Mesodermal cell (in vitro differentiated cells): ENCODE data around the gene ST6GALNAC3.

Experiments used
- H3K27ac ChIP-seq: 2 replicates; pipeline ENCODE4 v1.7.0; 2013; ENCODE audit warnings: mild to moderate bottlenecking, low read depth, low read length, moderate library complexity; ENCODE audit not compliant: severe bottlenecking
- H3K36me3 ChIP-seq: 2 replicates; pipeline ENCODE4 v1.7.1; 2013; ENCODE audit warnings: mild to moderate bottlenecking, low read length, moderate library complexity; ENCODE audit not compliant: control insufficient read depth, insufficient read depth
- H3K4me1 ChIP-seq: one replicate; pipeline ENCODE4 v1.7.1; 2013; ENCODE audit warnings: mild to moderate bottlenecking, low read length; ENCODE audit not compliant: insufficient read depth, control insufficient read depth, poor library complexity, severe bottlenecking
- H3K4me3 ChIP-seq: 2 replicates; pipeline ENCODE4 v1.7.0; 2013; ENCODE audit warnings: low read length, control low read depth, mild to moderate bottlenecking; ENCODE audit not compliant: insufficient read depth, poor library complexity, severe bottlenecking; ENCODE audit errors: extremely low read depth
- H3K9me3 ChIP-seq: 2 replicates; pipeline ENCODE4 v1.7.1; 2013; ENCODE audit warnings: mild to moderate bottlenecking, low read length, moderate library complexity; ENCODE audit not compliant: control insufficient read depth
- WGBS, 2 experiments: methylation state at CpG; one replicate each; pipeline ENCODE4 v1.1.5; 2013; ENCODE audit warnings: missing lambda C conversion rate in 2 of 2; ENCODE audit not compliant: insufficient coverage in 2 of 2; 5-methylcytosine and 5-hydroxymethylcytosine counted together

Gene ST6GALNAC3

DNA sequence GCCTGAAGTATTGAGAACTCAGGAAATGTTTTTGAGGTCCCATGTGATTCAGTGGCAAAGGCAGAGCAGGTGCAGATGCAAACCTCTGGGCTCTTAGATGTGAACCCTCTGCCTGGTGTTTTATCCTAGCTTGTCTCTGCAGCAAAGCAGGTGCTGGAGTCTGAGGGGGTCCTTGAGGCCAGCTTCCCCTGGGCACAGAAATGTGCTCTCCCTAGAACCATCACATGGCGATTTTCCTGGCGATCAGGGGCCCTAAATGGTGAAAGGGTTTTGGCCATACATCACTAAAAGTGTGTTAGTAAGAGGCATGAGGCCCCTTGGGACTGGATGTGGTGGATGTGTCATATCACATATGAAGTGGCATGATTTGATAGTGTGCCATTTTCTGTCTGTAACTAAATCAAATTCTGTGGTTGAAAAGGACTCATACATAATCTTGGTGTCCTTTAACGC, 144.8 kb downstream of the ST6GALNAC3 start:
- Histone ChIP-seq H3K36me3 (no peaks in the 10 kb centered on the region), H3K9me3 (no peaks in the 10 kb centered on the region), H3K4me3 (no peak overlapping the region), H3K4me1 (no peaks in the 10 kb centered on the region), H3K27ac (no peak overlapping the region)
- WGBS, 2 experiments = 84 to 100% methylated on average over 1 to 3 of the region's 3 CpGs

DNA sequence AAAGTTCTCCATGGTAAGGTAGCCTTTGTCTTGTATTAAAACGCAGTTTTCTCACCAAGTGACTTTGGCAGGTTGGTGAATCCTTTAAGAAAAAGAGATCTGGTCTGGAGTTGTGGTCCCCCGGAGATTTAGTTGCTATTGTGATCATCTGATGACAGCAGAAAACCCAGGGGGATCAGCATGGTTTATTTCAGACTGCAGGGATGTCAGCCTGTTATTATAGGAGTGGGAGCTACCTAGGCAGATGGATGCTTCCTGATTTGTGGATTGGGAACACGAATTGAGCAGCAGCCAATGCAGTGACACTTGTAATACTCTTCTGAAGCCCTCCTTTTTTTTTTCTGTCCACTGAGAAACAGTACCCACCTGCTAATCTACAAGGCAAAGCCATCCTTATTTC, 150.2 kb downstream of the ST6GALNAC3 start:
- Histone ChIP-seq H3K27ac (no peak overlapping the region), H3K4me1 (peaks cover 13% of the 10 kb centered on the region), H3K9me3 (no peaks in the 10 kb centered on the region), H3K4me3 (no peak overlapping the region), H3K36me3 (no peaks in the 10 kb centered on the region)
- WGBS, 2 experiments = 80 to 92% methylated on average over 2 to 3 of the region's 3 CpGs

DNA sequence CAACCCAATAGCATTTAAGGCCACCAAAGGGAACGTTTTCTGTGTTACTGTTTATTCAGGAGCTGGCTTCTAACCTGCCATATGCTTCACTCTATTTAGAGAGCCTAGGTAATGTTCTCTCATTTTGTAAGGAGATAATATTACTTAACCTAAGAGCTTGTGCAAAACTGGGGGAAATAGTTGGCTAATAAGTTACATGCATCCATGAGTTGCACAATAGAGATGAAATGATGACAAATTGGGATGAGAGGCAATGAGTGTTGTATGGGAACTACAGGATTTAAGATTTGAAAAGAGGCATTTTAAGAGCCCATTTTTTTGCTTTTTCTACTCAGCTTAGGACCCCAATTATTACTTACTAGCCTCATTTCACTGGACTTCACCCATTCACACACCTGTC, 151.0 kb downstream of the ST6GALNAC3 start:
- Histone ChIP-seq H3K4me1 (peaks cover 14% of the 10 kb centered on the region), H3K27ac (no peak overlapping the region), H3K4me3 (no peak overlapping the region), H3K9me3 (no peaks in the 10 kb centered on the region), H3K36me3 (no peaks in the 10 kb centered on the region)
- no CpG with 5 or more reads among the region's 1 CpG for WGBS, 2 experiments

DNA sequence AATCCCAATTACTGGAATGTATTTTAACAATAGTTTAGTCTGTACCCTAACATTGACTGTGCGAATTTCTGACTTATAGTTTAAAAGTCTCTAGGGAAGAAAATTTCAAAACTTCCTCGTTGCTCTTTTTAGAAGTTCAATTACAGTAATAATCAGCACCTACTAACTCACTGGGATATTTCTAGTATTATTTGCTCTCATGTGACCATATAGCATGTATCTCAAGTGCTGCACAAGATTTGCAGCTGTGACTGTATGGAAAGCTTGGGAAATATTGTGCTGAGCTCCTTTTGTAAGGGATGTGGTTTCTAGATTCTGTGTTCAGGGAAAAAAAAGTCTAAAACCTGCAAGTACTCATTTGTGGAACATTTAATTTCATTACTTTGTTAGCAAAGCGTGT, 153.1 kb downstream of the ST6GALNAC3 start:
- Histone ChIP-seq H3K4me3 (no peak overlapping the region), H3K4me1 (peaks cover 14% of the 10 kb centered on the region), H3K27ac (no peak overlapping the region), H3K36me3 (no peaks in the 10 kb centered on the region), H3K9me3 (no peaks in the 10 kb centered on the region)
- WGBS, 2 experiments = 83% methylated on average over 1 of the region's 3 CpGs; no CpG with 5 or more reads in 1 of the 2 experiments

DNA sequence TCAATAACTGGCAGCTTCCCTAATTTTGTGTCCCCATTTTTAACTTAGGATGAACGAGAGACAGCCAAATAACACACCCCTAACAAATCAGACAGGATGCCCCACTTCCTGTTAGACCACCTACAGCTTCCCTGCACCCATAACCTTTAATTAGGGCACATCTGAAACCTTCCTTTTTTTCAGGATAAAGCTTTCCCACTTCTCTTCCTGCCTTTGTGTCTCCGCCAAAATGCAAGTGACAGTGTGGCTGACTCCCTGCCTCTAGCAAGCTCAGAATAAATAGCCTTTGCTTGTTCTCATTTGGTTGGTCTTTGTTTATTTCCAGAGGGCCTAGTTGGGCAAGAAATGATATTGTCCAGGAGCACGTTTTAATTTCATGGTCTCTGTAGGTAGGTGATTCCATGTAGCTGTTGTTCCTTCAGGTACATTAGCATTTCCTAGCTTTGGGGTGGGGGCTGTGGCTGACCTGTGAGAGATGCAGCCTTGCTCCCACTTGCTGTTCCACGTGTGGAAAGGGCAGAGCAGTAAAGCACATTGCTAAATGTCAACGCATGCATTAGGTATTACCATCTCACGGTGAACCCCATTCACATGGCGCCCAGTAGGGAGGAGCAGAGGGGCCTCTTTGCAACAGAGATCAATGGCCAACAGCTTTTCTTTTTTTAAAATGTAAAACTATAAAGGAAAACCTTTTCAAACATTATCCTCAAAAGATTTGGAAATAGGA, 154.9 kb downstream of the ST6GALNAC3 start:
- Histone ChIP-seq H3K4me3 (no peak overlapping the region), H3K27ac (peak overlapping the region; percentile 55), H3K4me1 (peaks cover 14% of the 10 kb centered on the region), H3K36me3 (no peaks in the 10 kb centered on the region), H3K9me3 (no peaks in the 10 kb centered on the region)
- WGBS, 2 experiments = 59 to 61% methylated on average over 3 of the region's 7 CpGs

DNA sequence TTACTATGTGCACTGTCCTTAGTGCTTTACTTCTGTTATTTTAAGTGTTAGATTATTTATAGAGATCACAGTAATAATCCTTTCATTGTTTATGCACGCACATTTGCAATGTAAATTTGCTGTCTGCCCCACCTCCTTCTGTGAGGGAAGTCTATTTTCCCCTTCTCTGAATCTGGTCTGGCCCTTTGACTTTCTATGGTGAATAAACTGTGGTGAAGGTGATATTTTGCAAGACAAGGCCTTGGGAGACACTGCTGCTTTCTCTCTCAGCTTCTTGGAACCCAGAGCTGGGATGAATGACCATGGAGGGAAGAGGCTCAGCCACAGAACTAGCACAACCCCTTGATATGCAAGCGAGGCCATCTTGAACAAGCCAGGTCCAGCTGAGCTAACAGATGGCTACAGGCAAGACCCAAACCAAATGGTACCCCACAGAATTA, 156.3 kb downstream of the ST6GALNAC3 start:
- no CpG with 5 or more reads among the region's 2 CpGs for WGBS, 2 experiments
- no peaks in the 10 kb centered on the region for H3K36me3 ChIP-seq
- H3K27ac ChIP-seq = no peak overlapping the region
- peaks cover 14% of the 10 kb centered on the region for H3K4me1 ChIP-seq
- H3K4me3 ChIP-seq = no peak overlapping the region
- no peaks in the 10 kb centered on the region for H3K9me3 ChIP-seq

DNA sequence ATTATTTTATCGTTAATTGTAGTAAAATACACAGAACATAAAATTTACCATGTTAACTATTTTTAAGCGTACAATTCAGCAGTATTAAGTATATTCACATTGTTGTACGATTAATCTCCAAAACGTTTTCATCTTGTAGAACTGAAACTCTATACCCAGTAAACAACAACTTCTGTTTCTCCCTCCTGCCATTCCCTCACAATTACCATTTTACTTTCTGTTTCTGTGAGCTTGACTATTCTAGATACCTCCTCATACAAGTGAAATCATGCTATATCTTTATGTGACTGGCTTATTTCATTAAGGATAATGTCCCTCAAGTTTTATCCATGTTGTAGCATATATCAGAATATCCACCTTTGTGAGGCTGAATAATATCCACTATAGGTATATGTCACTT, 156.8 kb downstream of the ST6GALNAC3 start:
- Histone ChIP-seq H3K4me1 (peaks cover 14% of the 10 kb centered on the region), H3K27ac (no peak overlapping the region), H3K36me3 (no peaks in the 10 kb centered on the region), H3K9me3 (no peaks in the 10 kb centered on the region), H3K4me3 (no peak overlapping the region)
- WGBS, 2 experiments = 43 to 60% methylated on average over 2 to 3 of the region's 4 CpGs

DNA sequence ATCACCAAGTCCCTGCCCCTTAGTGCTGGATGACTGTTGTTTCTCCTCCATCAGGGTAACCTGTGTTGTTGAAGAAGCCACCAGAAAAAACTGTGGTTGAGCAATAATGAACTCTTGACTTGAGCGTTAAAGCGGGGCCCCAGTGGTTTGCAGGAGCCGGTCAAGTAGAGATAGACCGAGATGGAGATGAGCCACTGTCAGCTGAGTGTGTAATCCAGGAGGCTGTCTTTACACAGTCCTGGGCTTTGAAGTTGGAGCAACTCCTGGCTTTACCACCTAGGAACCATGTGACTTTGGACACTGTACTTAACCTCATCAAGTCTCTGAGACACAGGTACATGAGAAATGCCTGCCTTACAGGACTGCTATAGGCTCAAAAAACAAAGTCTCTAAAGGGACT, 158.1 kb downstream of the ST6GALNAC3 start:
- WGBS, 2 experiments = 92 to 100% methylated on average over 4 of the region's 4 CpGs
- Histone ChIP-seq H3K36me3 (no peaks in the 10 kb centered on the region), H3K4me3 (no peak overlapping the region), H3K27ac (no peak overlapping the region), H3K4me1 (peaks cover 18% of the 10 kb centered on the region), H3K9me3 (no peaks in the 10 kb centered on the region)

DNA sequence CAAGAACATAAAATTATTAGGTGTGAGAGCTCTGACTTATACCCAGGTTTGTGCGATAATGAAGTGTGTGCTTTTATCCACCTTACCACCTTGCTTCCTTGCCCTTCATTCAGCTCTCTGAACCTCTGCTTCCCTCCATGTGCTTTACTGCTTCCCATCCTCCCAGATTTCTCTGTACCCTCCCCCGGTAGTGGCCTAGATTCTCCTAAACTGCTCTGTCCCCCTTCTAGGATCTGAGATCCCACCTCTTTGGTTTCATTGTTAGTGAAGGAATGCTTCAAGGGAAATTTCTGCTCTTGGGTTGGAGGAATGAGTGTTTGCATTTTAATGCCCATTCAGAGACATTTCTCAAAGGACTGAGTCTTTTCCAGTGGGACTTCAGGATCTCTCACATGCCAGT, 159.5 kb downstream of the ST6GALNAC3 start:
- no CpG with 5 or more reads among the region's 2 CpGs for WGBS, 2 experiments
- no peak overlapping the region for H3K4me3 ChIP-seq

DNA sequence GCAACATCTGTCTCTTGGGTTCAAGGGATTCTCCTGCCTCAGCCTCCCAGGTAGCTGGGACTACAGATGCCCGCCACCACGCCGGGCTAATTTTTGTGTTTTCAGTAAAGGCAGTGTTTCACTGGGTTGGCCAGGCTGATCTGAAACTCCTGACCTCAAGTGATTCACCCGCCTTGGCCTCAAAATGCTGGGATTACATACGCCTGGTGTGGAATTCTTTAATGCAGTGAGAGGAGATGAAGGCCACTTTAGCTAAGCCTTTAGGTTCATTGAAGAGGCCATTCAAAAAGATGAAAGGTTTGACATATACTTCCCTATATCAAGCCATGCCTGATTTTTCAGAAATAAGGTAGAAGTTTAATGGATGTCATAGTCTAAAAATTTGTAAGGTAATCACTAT, 162.7 kb downstream of the ST6GALNAC3 start:
- peaks cover 38% of the 10 kb centered on the region for H3K4me1 ChIP-seq
- WGBS, 2 experiments = 96 to 100% methylated on average over 2 to 3 of the region's 5 CpGs
- peak overlapping the region; percentile 69 for H3K27ac ChIP-seq
- H3K4me3 ChIP-seq = no peak overlapping the region
- no peaks in the 10 kb centered on the region for H3K36me3 ChIP-seq
- no peaks in the 10 kb centered on the region for H3K9me3 ChIP-seq

More for the DNA sequence above, 159.5 kb downstream of the ST6GALNAC3 start:
- Histone ChIP-seq H3K9me3 (no peaks in the 10 kb centered on the region), H3K4me1 (peaks cover 27% of the 10 kb centered on the region), H3K36me3 (no peaks in the 10 kb centered on the region), H3K27ac (no peak overlapping the region)

DNA sequence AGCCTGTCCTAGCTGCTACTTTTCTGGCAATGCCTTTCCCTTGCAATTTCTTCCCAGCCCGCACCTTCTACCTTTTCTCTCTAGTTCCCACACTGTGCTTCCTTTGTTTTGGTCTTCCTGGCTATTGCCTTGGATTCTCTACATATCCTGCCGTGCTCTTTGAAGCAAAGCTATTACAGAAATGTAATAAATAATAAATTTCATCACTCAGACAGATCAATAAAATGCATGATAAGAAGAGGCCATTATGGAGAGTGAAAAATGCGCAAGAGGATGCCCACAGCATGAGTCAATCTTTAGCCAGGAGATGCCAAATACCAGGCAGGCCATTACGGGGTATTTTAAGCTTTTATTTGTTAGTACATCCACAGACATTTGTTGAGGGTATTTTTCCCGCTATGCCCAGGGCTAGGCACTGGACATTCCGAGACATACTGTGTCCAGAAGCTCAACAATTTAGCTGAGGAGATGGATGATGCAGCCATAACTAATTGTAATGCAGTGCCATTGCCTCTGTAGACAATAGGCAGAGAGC, 163.6 kb downstream of the ST6GALNAC3 start:
- WGBS, 2 experiments = 68 to 80% methylated on average over 4 to 5 of the region's 6 CpGs
- no peaks in the 10 kb centered on the region for H3K9me3 ChIP-seq
- H3K36me3 ChIP-seq = no peaks in the 10 kb centered on the region
- H3K4me3 ChIP-seq = no peak overlapping the region
- peak overlapping the region; percentile 69 for H3K27ac ChIP-seq
- peaks cover 38% of the 10 kb centered on the region for H3K4me1 ChIP-seq
